ENCODE data around the gene CDC26.
"Not testable (repeated sequence)": the region's sequence is repeated elsewhere in the genome, so short reads cannot be mapped to it uniquely, and the experiment has no call there.

CDC26 gene

GRCh38 chr9:113301548-113301947 is 26.2 kb upstream of the CDC26 start:
- DNase-seq (ENCODE audit: low spot score) = no peak
- no peak for TF ChIP-seq CTCF (IDR thresholded peaks at IDR 0.05; ENCODE audit: extremely low read depth, missing control alignments)

GRCh38 chr9:113299800-113300292 is 24.5 kb upstream of the CDC26 start:
- TF ChIP-seq CTCF (IDR thresholded peaks at IDR 0.05; ENCODE audit: extremely low read depth, missing control alignments) = no peak
- DNase-seq (ENCODE audit: low spot score) = no peak

GRCh38 chr9:113298924-113299770 is 23.8 kb upstream of the CDC26 start:
- DNase-seq (ENCODE audit: low spot score) = no peak
- no peak for TF ChIP-seq CTCF (IDR thresholded peaks at IDR 0.05; ENCODE audit: extremely low read depth, missing control alignments)

- DNase-seq (ENCODE audit: low spot score) = no peak
- no peak for TF ChIP-seq CTCF (IDR thresholded peaks at IDR 0.05; ENCODE audit: extremely low read depth, missing control alignments)
Observed at GRCh38 chr9:113298311-113298710, 22.9 kb upstream of the CDC26 start.

GRCh38 chr9:113296796-113297558 is 21.6 kb upstream of the CDC26 start:
- TF ChIP-seq CTCF (IDR thresholded peaks at IDR 0.05; ENCODE audit: extremely low read depth, missing control alignments) = no peak
- no peak for DNase-seq (ENCODE audit: low spot score)

- DNase-seq (ENCODE audit: low spot score) = not testable (repeated sequence)
Observed at GRCh38 chr9:113296247-113296646, 20.9 kb upstream of the CDC26 start.

GRCh38 chr9:113293285-113293878 is 18.0 kb upstream of the CDC26 start:
- DNase-seq (ENCODE audit: low spot score) = no peak
- TF ChIP-seq CTCF (IDR thresholded peaks at IDR 0.05; ENCODE audit: extremely low read depth, missing control alignments) = no peak
